OCI-LY7 (cell line): ENCODE results near the gene TMEM191C. TPM values are rescaled to one million over a fixed set of nuclear protein-coding genes. Genes with fewer than 3 reads are reported as not detected.

Source experiments
- BruUV-seq: library from RNA; stranded (reverse); fragments of 400-500 nt; replicated peaks from 2 replicates; lab custom pipeline; 2021; lab: Mats Ljungman, UMichigan
- CTCF ChIA-PET: fragments of 300-600 bp; sonication (Branson Sonifier 250); formaldehyde crosslinking; loops from one replicate; lab custom pipeline; 2022; ENCODE audit warnings: antibody characterized with exemption; ENCODE audit not compliant: unreplicated experiment; lab: Charles Lee
- POLR2A ChIA-PET: fragments of 300-600 bp; sonication (Branson Sonifier 250); formaldehyde crosslinking; loops from one replicate; lab custom pipeline; 2022; ENCODE audit warnings: antibody characterized with exemption; lab: Charles Lee
- DNase-seq: peaks from one replicate; pipeline ENCODE4 v3.0.0-alpha.2; 2015; ENCODE audit warnings: low spot score
- H2AFZ ChIP-seq: fragments of 200-600 bp; sonication (generic), shearing (Covaris generic); 2 replicates; pipeline ENCODE4 v1.6.1; 2014; ENCODE audit warnings: mild to moderate bottlenecking, antibody characterized with exemption, low read length, moderate library complexity
- H3K27ac ChIP-seq: fragments of 200-600 bp; sonication (generic); 2 replicates; pipeline ENCODE4 v1.5.1; 2014; ENCODE audit warnings: mixed run types, low read depth, mild to moderate bottlenecking, moderate library complexity, low read length, inconsistent platforms; ENCODE audit not compliant: poor library complexity, severe bottlenecking
- H3K36me3 ChIP-seq: fragments of 200-600 bp; sonication (generic); 2 replicates; pipeline ENCODE4 v1.6.1; 2014; ENCODE audit warnings: mild to moderate bottlenecking, antibody characterized with exemption, low read length, moderate library complexity, mixed read lengths; ENCODE audit not compliant: insufficient read depth
- H3K4me1 ChIP-seq: fragments of 200-600 bp; sonication (generic); 2 replicates; pipeline ENCODE4 v1.5.1; 2014; ENCODE audit warnings: mild to moderate bottlenecking, low read length; ENCODE audit not compliant: insufficient read depth, poor library complexity, severe bottlenecking
- H3K4me2 ChIP-seq: fragments of 200-600 bp; sonication (generic); 2 replicates; pipeline ENCODE4 v1.6.1; 2014; ENCODE audit warnings: mild to moderate bottlenecking, low read length
- H3K4me3 ChIP-seq: fragments of 200-600 bp; sonication (generic); 2 replicates; pipeline ENCODE4 v1.5.1; 2014; ENCODE audit warnings: mild to moderate bottlenecking, low read depth, low read length; ENCODE audit not compliant: poor library complexity, severe bottlenecking
- H3K79me2 ChIP-seq: fragments of 200-600 bp; sonication (generic); 2 replicates; pipeline ENCODE4 v1.6.1; 2016; ENCODE audit warnings: low read depth, mild to moderate bottlenecking, low read length, moderate library complexity, mixed read lengths; ENCODE audit not compliant: insufficient read depth
- H3K9me2 ChIP-seq: fragments of 200-600 bp; sonication (generic); 2 replicates; pipeline ENCODE4 v1.6.1; 2016; ENCODE audit warnings: mild to moderate bottlenecking, low read length, mixed read lengths; ENCODE audit not compliant: insufficient read depth
- H3K9me3 ChIP-seq: fragments of 200-600 bp; sonication (generic); 2 replicates; pipeline ENCODE4 v1.6.1; 2014; ENCODE audit warnings: mild to moderate bottlenecking, mixed run types, low read length, mixed read lengths
- H4K20me1 ChIP-seq: fragments of 200-600 bp; sonication (generic); 2 replicates; pipeline ENCODE4 v1.6.1; 2014; ENCODE audit warnings: mild to moderate bottlenecking, antibody characterized with exemption, low read length, moderate library complexity, mixed read lengths; ENCODE audit not compliant: insufficient read depth
- CTCF ChIP-seq: fragments of 200-600 bp; sonication (generic); conservative IDR thresholded peaks from 2 replicates; pipeline ENCODE4 v1.5.1; 2014; ENCODE audit warnings: mild to moderate bottlenecking, antibody characterized with exemption, low read length, moderate library complexity, mixed read lengths
- EZH2phosphoT487 ChIP-seq: fragments of 200-600 bp; sonication (generic); IDR thresholded peaks from 2 replicates; pipeline ENCODE4 v1.6.1; 2018; ENCODE audit warnings: low read depth, borderline replicate concordance, mild to moderate bottlenecking, mixed run types, antibody characterized with exemption, low read length, moderate library complexity, mixed read lengths
- intact Hi-C: fragments of 100-400 bp; cut with micrococcal nuclease; formaldehyde crosslinking; loops from one replicate; pipeline ENCODE4 v1.10.0; 2022; ENCODE audit not compliant: unreplicated experiment
- total RNA-seq, 2 experiments: library from RNA; depleted of rRNA in 1 of 2; stranded (reverse); fragments of >200 nt in 1 of 2; shearing (Covaris generic) in 1 of 2; gene quantifications; 2 replicates each; pipeline ENCODE4 v1.2.3, GENCODE V29; 2014 to 2022

TMEM191C gene
- total RNA-seq, 2 experiments from 2014 or later, result 1.2 to 2.2 TPM

GRCh38 chr22:21446827-21447690, 20.1 kb upstream of the TMEM191C start:
- POLR2A ChIA-PET, result no interaction called here

GRCh38 chr22:21447694-21448402, 19.3 kb upstream of the TMEM191C start:
- Histone ChIP-seq H4K20me1 (no peaks in the 10 kb centered on the region), H3K36me3 (peaks cover 13% of the 10 kb centered on the region), H3K79me2 (no peaks in the 10 kb centered on the region), H2AFZ (no peak overlapping the region), H3K4me2 (no peak overlapping the region), H3K27ac (no peak overlapping the region), H3K9me3 (no peaks in the 10 kb centered on the region), H3K4me3 (no peak overlapping the region), H3K9me2 (no peaks in the 10 kb centered on the region), H3K4me1 (no peaks in the 10 kb centered on the region)
- CTCF ChIA-PET, result no interaction called here
- POLR2A ChIA-PET, result no interaction called here
- TF ChIP-seq CTCF (peak; percentile 69), EZH2phosphoT487 (no peak)
- intact Hi-C loops, result no loop called here
- BruUV-seq, result no TSS peak
- no peak for DNase-seq

More at GRCh38 chr22:21446827-21447690, 20.1 kb upstream of the TMEM191C start:
- TF ChIP-seq CTCF (no peak), EZH2phosphoT487 (no peak)
- no peak for DNase-seq
- Histone ChIP-seq H3K79me2 (no peaks in the 10 kb centered on the region), H2AFZ (no peak overlapping the region), H3K4me3 (no peak overlapping the region), H3K27ac (no peak overlapping the region), H3K4me2 (no peak overlapping the region), H4K20me1 (no peaks in the 10 kb centered on the region), H3K4me1 (no peaks in the 10 kb centered on the region), H3K9me3 (no peaks in the 10 kb centered on the region), H3K9me2 (no peaks in the 10 kb centered on the region), H3K36me3 (peaks cover 13% of the 10 kb centered on the region)
- CTCF ChIA-PET, result no interaction called here
- intact Hi-C loops, result no loop called here
- no TSS peak for BruUV-seq
